Measurements from ENCODE around the gene PLBD1. TPM values are rescaled to one million over a fixed set of nuclear protein-coding genes. Genes with fewer than 3 reads are reported as not detected.
A peak's percentile ranks its signal among the peaks of the same experiment; 100 is the strongest.

Gene PLBD1
- total RNA-seq: under 1 TPM in 2 of 3 donors, not detected in 1; 0.13 to 0.43 TPM

GRCh38 chr12:14567351-14568162, at the start of gene PLBD1:
TSS of gene PLBD1 (minus strand) at chr12:14567883. CDS start at chr12:14567696, 187 bp downstream.
- peaks cover 35% of the 10 kb centered on the region for H3K27me3 Mint-ChIP-seq (ENCODE audit: low read depth)
- DNase-seq: no peak
- no peaks in the 10 kb centered on the region for H3K9me3 Mint-ChIP-seq
- no peak within 1 kb of the TSS for H3K4me3 Mint-ChIP-seq
- peak; percentile 55 to 61 for ATAC-seq
- H3K4me1 Mint-ChIP-seq (ENCODE audit: low read depth): peaks cover 3% of the 10 kb centered on the region
- H3K36me3 Mint-ChIP-seq (ENCODE audit: insufficient read depth): no peaks in the 10 kb centered on the region

- H3K4me3 Mint-ChIP-seq: no peak overlapping the region
- peaks cover 5% of the 10 kb centered on the region for H3K9me3 Mint-ChIP-seq
- peaks cover 18% of the 10 kb centered on the region for H3K27me3 Mint-ChIP-seq (ENCODE audit: low read depth)
- no peaks in the 10 kb centered on the region for H3K36me3 Mint-ChIP-seq (ENCODE audit: insufficient read depth)
- DNase-seq (no peak), ATAC-seq (no peak)
- H3K4me1 Mint-ChIP-seq (ENCODE audit: low read depth): no peaks in the 10 kb centered on the region
These were observed 47.0 kb upstream of the PLBD1 start for GRCh38 chr12:14614704-14615121.

GRCh38 chr12:14613718-14614117, 46.0 kb upstream of the PLBD1 start:
- Mint-ChIP-seq H3K4me1 (ENCODE audit: low read depth) (no peaks in the 10 kb centered on the region), H3K27me3 (ENCODE audit: low read depth) (peaks cover 18% of the 10 kb centered on the region), H3K36me3 (ENCODE audit: insufficient read depth) (no peaks in the 10 kb centered on the region), H3K9me3 (peaks cover 13% of the 10 kb centered on the region), H3K4me3 (no peak overlapping the region)
- ATAC-seq (no peak), DNase-seq (no peak)

GRCh38 chr12:14612898-14613445, 45.3 kb upstream of the PLBD1 start:
- Mint-ChIP-seq H3K36me3 (ENCODE audit: insufficient read depth) (no peaks in the 10 kb centered on the region), H3K27me3 (ENCODE audit: low read depth) (peaks cover 16% of the 10 kb centered on the region), H3K4me3 (no peak overlapping the region), H3K9me3 (peaks cover 19% of the 10 kb centered on the region), H3K4me1 (ENCODE audit: low read depth) (no peaks in the 10 kb centered on the region)
- no peak for ATAC-seq
- DNase-seq: no peak

- ATAC-seq: no peak
- Mint-ChIP-seq H3K4me3 (no peak overlapping the region), H3K27me3 (ENCODE audit: low read depth) (peaks cover 14% of the 10 kb centered on the region), H3K4me1 (ENCODE audit: low read depth) (no peaks in the 10 kb centered on the region), H3K9me3 (peaks cover 25% of the 10 kb centered on the region), H3K36me3 (ENCODE audit: insufficient read depth) (no peaks in the 10 kb centered on the region)
- DNase-seq: no peak
These were observed 44.6 kb upstream of the PLBD1 start for GRCh38 chr12:14612250-14612649.

GRCh38 chr12:14611640-14612203, 44.0 kb upstream of the PLBD1 start:
- Mint-ChIP-seq H3K9me3 (peaks cover 29% of the 10 kb centered on the region), H3K36me3 (ENCODE audit: insufficient read depth) (no peaks in the 10 kb centered on the region), H3K4me1 (ENCODE audit: low read depth) (no peaks in the 10 kb centered on the region), H3K4me3 (no peak overlapping the region), H3K27me3 (ENCODE audit: low read depth) (peaks cover 14% of the 10 kb centered on the region)
- ATAC-seq (no peak), DNase-seq (no peak)

- Mint-ChIP-seq H3K4me3 (no peak overlapping the region), H3K9me3 (peaks cover 47% of the 10 kb centered on the region), H3K36me3 (ENCODE audit: insufficient read depth) (no peaks in the 10 kb centered on the region), H3K4me1 (ENCODE audit: low read depth) (no peaks in the 10 kb centered on the region), H3K27me3 (ENCODE audit: low read depth) (peaks cover 8% of the 10 kb centered on the region)
- ATAC-seq (no peak), DNase-seq (no peak)
These were observed 39.9 kb upstream of the PLBD1 start for GRCh38 chr12:14607568-14607967.

GRCh38 chr12:14605401-14605989, 37.8 kb upstream of the PLBD1 start:
- H3K9me3 Mint-ChIP-seq: peaks cover 42% of the 10 kb centered on the region
- DNase-seq: no peak
- no peak for ATAC-seq
- H3K4me1 Mint-ChIP-seq (ENCODE audit: low read depth): no peaks in the 10 kb centered on the region
- peaks cover 11% of the 10 kb centered on the region for H3K27me3 Mint-ChIP-seq (ENCODE audit: low read depth)
- H3K36me3 Mint-ChIP-seq (ENCODE audit: insufficient read depth): no peaks in the 10 kb centered on the region
- H3K4me3 Mint-ChIP-seq: no peak overlapping the region

GRCh38 chr12:14601692-14602478, 34.2 kb upstream of the PLBD1 start:
- no peak overlapping the region for H3K4me3 Mint-ChIP-seq
- H3K36me3 Mint-ChIP-seq (ENCODE audit: insufficient read depth): no peaks in the 10 kb centered on the region
- DNase-seq (no peak), ATAC-seq (no peak)
- peaks cover 11% of the 10 kb centered on the region for H3K27me3 Mint-ChIP-seq (ENCODE audit: low read depth)
- no peaks in the 10 kb centered on the region for H3K4me1 Mint-ChIP-seq (ENCODE audit: low read depth)
- H3K9me3 Mint-ChIP-seq: peaks cover 29% of the 10 kb centered on the region

GRCh38 chr12:14597480-14597879, 29.8 kb upstream of the PLBD1 start:
- H3K27me3 Mint-ChIP-seq (ENCODE audit: low read depth): peaks cover 3% of the 10 kb centered on the region
- peaks cover 13% of the 10 kb centered on the region for H3K9me3 Mint-ChIP-seq
- ATAC-seq (no peak), DNase-seq (no peak)
- no peaks in the 10 kb centered on the region for H3K36me3 Mint-ChIP-seq (ENCODE audit: insufficient read depth)
- no peaks in the 10 kb centered on the region for H3K4me1 Mint-ChIP-seq (ENCODE audit: low read depth)
- H3K4me3 Mint-ChIP-seq: no peak overlapping the region

GRCh38 chr12:14591719-14592118, 24.0 kb upstream of the PLBD1 start:
- Mint-ChIP-seq H3K36me3 (ENCODE audit: insufficient read depth) (no peaks in the 10 kb centered on the region), H3K9me3 (peaks cover 3% of the 10 kb centered on the region), H3K4me1 (ENCODE audit: low read depth) (no peaks in the 10 kb centered on the region), H3K4me3 (no peak overlapping the region), H3K27me3 (ENCODE audit: low read depth) (no peaks in the 10 kb centered on the region)
- ATAC-seq (no peak), DNase-seq (no peak)

GRCh38 chr12:14589169-14590004, 21.7 kb upstream of the PLBD1 start:
- no peaks in the 10 kb centered on the region for H3K4me1 Mint-ChIP-seq (ENCODE audit: low read depth)
- no peaks in the 10 kb centered on the region for H3K36me3 Mint-ChIP-seq (ENCODE audit: insufficient read depth)
- ATAC-seq: no peak
- H3K4me3 Mint-ChIP-seq: no peak overlapping the region
- H3K27me3 Mint-ChIP-seq (ENCODE audit: low read depth): no peaks in the 10 kb centered on the region
- H3K9me3 Mint-ChIP-seq: no peaks in the 10 kb centered on the region
- DNase-seq: no peak

GRCh38 chr12:14588571-14588970, 20.9 kb upstream of the PLBD1 start:
- no peak overlapping the region for H3K4me3 Mint-ChIP-seq
- no peaks in the 10 kb centered on the region for H3K36me3 Mint-ChIP-seq (ENCODE audit: insufficient read depth)
- DNase-seq: no peak
- no peaks in the 10 kb centered on the region for H3K27me3 Mint-ChIP-seq (ENCODE audit: low read depth)
- ATAC-seq: no peak
- no peaks in the 10 kb centered on the region for H3K4me1 Mint-ChIP-seq (ENCODE audit: low read depth)
- no peaks in the 10 kb centered on the region for H3K9me3 Mint-ChIP-seq
